Muscle layer of colon (tissue), 2 donors: ENCODE data around the gene PRDM2.
"Not testable (repeated sequence)": the region's sequence is repeated elsewhere in the genome, so short reads cannot be mapped to it uniquely, and the experiment has no call there.

ENCODE experiments used
- H3K27ac ChIP-seq: one replicate; pipeline ENCODE4 v1.7.0; 2013; ENCODE audit warnings: low read depth, mild to moderate bottlenecking, low read length, moderate library complexity
- H3K27me3 ChIP-seq, 2 donors: one replicate each; pipeline ENCODE4 v1.7.0; 2013; ENCODE audit warnings: low read length in 2 of 2, mild to moderate bottlenecking in 2 of 2; ENCODE audit not compliant: insufficient read depth in 2 of 2, control insufficient read depth in 1 of 2
- H3K36me3 ChIP-seq: one replicate; pipeline ENCODE4 v1.7.0; 2013; ENCODE audit warnings: mild to moderate bottlenecking, low read length; ENCODE audit not compliant: insufficient read depth
- H3K4me1 ChIP-seq: one replicate; pipeline ENCODE4 v1.7.0; 2013; ENCODE audit warnings: mild to moderate bottlenecking, low read length; ENCODE audit not compliant: insufficient read depth
- H3K4me3 ChIP-seq, 2 donors: one replicate each; pipeline ENCODE4 v1.7.0; 2013; ENCODE audit warnings: low read length in 2 of 2, low read depth in 1 of 2, mild to moderate bottlenecking in 1 of 2, moderate library complexity in 1 of 2
- H3K9ac ChIP-seq: one replicate; pipeline ENCODE4 v1.7.0; 2013; ENCODE audit warnings: low read length
- H3K9me3 ChIP-seq: one replicate; pipeline ENCODE4 v1.7.0; 2013; ENCODE audit warnings: mild to moderate bottlenecking, low read length
- donor health status: abdominal sarcoma.
- donor health status: Adenocarcinoma of cecum.

The PRDM2 gene

GRCh38 chr1:13715616-13716287 lies 15.8 kb downstream of the PRDM2 start:
- H3K4me3 ChIP-seq, H3K36me3 ChIP-seq, H3K27me3 ChIP-seq, H3K4me1 ChIP-seq, H3K27ac ChIP-seq, H3K9me3 ChIP-seq, H3K9ac ChIP-seq: not testable (repeated sequence)

GRCh38 chr1:13722808-13723360 lies 22.9 kb downstream of the PRDM2 start:
- no peaks in the 10 kb centered on the region for H3K9me3 ChIP-seq
- H3K4me3 ChIP-seq, result no peak overlapping the region
- no peaks in the 10 kb centered on the region for H3K36me3 ChIP-seq
- no peak overlapping the region for H3K9ac ChIP-seq
- H3K27me3 ChIP-seq, result no peaks in the 10 kb centered on the region
- H3K27ac ChIP-seq, result no peak overlapping the region
- H3K4me1 ChIP-seq, result no peaks in the 10 kb centered on the region

- Histone ChIP-seq H3K27ac (no peak overlapping the region), H3K4me1 (no peaks in the 10 kb centered on the region), H3K36me3 (no peaks in the 10 kb centered on the region), H3K27me3 (no peaks in the 10 kb centered on the region), H3K9me3 (no peaks in the 10 kb centered on the region), H3K9ac (no peak overlapping the region), H3K4me3 (no peak overlapping the region)
These were observed 23.8 kb downstream of the PRDM2 start for GRCh38 chr1:13723810-13724209.

- H3K9me3 ChIP-seq, result no peaks in the 10 kb centered on the region
- no peak overlapping the region for H3K4me3 ChIP-seq
- no peaks in the 10 kb centered on the region for H3K36me3 ChIP-seq
- H3K4me1 ChIP-seq, result no peaks in the 10 kb centered on the region
- no peak overlapping the region for H3K27ac ChIP-seq
- H3K9ac ChIP-seq, result no peak overlapping the region
- H3K27me3 ChIP-seq, result no peaks in the 10 kb centered on the region
These were observed 25.8 kb downstream of the PRDM2 start for GRCh38 chr1:13725714-13726175.

GRCh38 chr1:13728091-13728715 lies 28.2 kb downstream of the PRDM2 start:
- Histone ChIP-seq H3K36me3 (no peaks in the 10 kb centered on the region), H3K4me1 (no peaks in the 10 kb centered on the region), H3K4me3 (no peak overlapping the region), H3K9ac (no peak overlapping the region), H3K9me3 (no peaks in the 10 kb centered on the region), H3K27ac (no peak overlapping the region), H3K27me3 (no peaks in the 10 kb centered on the region)

GRCh38 chr1:13730291-13730690 lies 30.3 kb downstream of the PRDM2 start:
- Histone ChIP-seq H3K9ac (no peak overlapping the region), H3K27ac (no peak overlapping the region), H3K4me3 (no peak overlapping the region), H3K27me3 (no peaks in the 10 kb centered on the region), H3K9me3 (no peaks in the 10 kb centered on the region), H3K36me3 (no peaks in the 10 kb centered on the region), H3K4me1 (no peaks in the 10 kb centered on the region)

GRCh38 chr1:13730751-13731482 lies 30.9 kb downstream of the PRDM2 start:
- H3K4me1 ChIP-seq, result no peaks in the 10 kb centered on the region
- no peaks in the 10 kb centered on the region for H3K27me3 ChIP-seq
- H3K27ac ChIP-seq, result no peak overlapping the region
- H3K36me3 ChIP-seq, result no peaks in the 10 kb centered on the region
- no peaks in the 10 kb centered on the region for H3K9me3 ChIP-seq
- H3K4me3 ChIP-seq, result no peak overlapping the region
- no peak overlapping the region for H3K9ac ChIP-seq

GRCh38 chr1:13731897-13732296 lies 31.9 kb downstream of the PRDM2 start:
- no peak overlapping the region for H3K4me3 ChIP-seq
- H3K36me3 ChIP-seq, result no peaks in the 10 kb centered on the region
- no peaks in the 10 kb centered on the region for H3K9me3 ChIP-seq
- H3K27me3 ChIP-seq, result no peaks in the 10 kb centered on the region
- H3K27ac ChIP-seq, result no peak overlapping the region
- no peak overlapping the region for H3K9ac ChIP-seq
- no peaks in the 10 kb centered on the region for H3K4me1 ChIP-seq

GRCh38 chr1:13732971-13733667 lies 33.1 kb downstream of the PRDM2 start:
- Histone ChIP-seq H3K36me3 (no peaks in the 10 kb centered on the region), H3K27me3 (no peaks in the 10 kb centered on the region), H3K27ac (no peak overlapping the region), H3K4me3 (no peak overlapping the region), H3K9me3 (no peaks in the 10 kb centered on the region), H3K9ac (no peak overlapping the region), H3K4me1 (no peaks in the 10 kb centered on the region)

GRCh38 chr1:13733711-13734110 lies 33.7 kb downstream of the PRDM2 start:
- H3K9ac ChIP-seq, result no peak overlapping the region
- no peaks in the 10 kb centered on the region for H3K4me1 ChIP-seq
- H3K27me3 ChIP-seq, result no peaks in the 10 kb centered on the region
- no peaks in the 10 kb centered on the region for H3K9me3 ChIP-seq
- no peak overlapping the region for H3K27ac ChIP-seq
- no peak overlapping the region for H3K4me3 ChIP-seq
- no peaks in the 10 kb centered on the region for H3K36me3 ChIP-seq
